GM19467 (cell line): ENCODE data around the gene BANP.
"Not testable (repeated sequence)": the region's sequence is repeated elsewhere in the genome, so short reads cannot be mapped to it uniquely, and the experiment has no call there.

Source experiments
- ATAC-seq: cut with Tn5 transposase; IDR thresholded peaks from one replicate; pipeline ENCODE4 v1.9.1; 2021; ENCODE audit warnings: mild to moderate bottlenecking, moderate library complexity; ENCODE audit not compliant: unreplicated experiment

The BANP gene

GRCh38 chr16:87950765-87951551, at the start of gene BANP:
TSS of gene BANP (plus strand) at chr16:87951434. CDS start at chr16:87975116, 23,682 bp downstream.
- peak; percentile 85 for ATAC-seq

GRCh38 chr16:87904963-87905362, 46.3 kb upstream of the BANP start:
- not testable (repeated sequence) for ATAC-seq

- ATAC-seq, result not testable (repeated sequence)
Observed at GRCh38 chr16:87905521-87905920, 45.7 kb upstream of the BANP start.

GRCh38 chr16:87908101-87908500, 43.1 kb upstream of the BANP start:
- ATAC-seq, result not testable (repeated sequence)

GRCh38 chr16:87909203-87909935, 41.9 kb upstream of the BANP start:
- ATAC-seq, result peak; percentile 62

GRCh38 chr16:87911106-87911763, 40.0 kb upstream of the BANP start:
- not testable (repeated sequence) for ATAC-seq

- ATAC-seq, result not testable (repeated sequence)
Observed at GRCh38 chr16:87912691-87913090, 38.5 kb upstream of the BANP start.

GRCh38 chr16:87914021-87914725, 37.1 kb upstream of the BANP start:
- not testable (repeated sequence) for ATAC-seq

GRCh38 chr16:87914812-87915211, 36.4 kb upstream of the BANP start:
- no peak for ATAC-seq

- no peak for ATAC-seq
Observed at GRCh38 chr16:87917503-87917902, 33.7 kb upstream of the BANP start.

- ATAC-seq, result no peak
Observed at GRCh38 chr16:87918338-87918737, 32.9 kb upstream of the BANP start.

GRCh38 chr16:87918866-87919680, 32.2 kb upstream of the BANP start:
- ATAC-seq, result no peak

- no peak for ATAC-seq
Observed at GRCh38 chr16:87919681-87919994, 31.6 kb upstream of the BANP start.

GRCh38 chr16:87921236-87921773, 29.9 kb upstream of the BANP start:
- no peak for ATAC-seq

- no peak for ATAC-seq
Observed at GRCh38 chr16:87922250-87922871, 28.9 kb upstream of the BANP start.

- ATAC-seq, result peak; percentile 69
Observed at GRCh38 chr16:87924041-87924810, 27.0 kb upstream of the BANP start.

- ATAC-seq, result no peak
Observed at GRCh38 chr16:87924811-87925670, 26.2 kb upstream of the BANP start.
